HG03039 (cell line): ENCODE results near the gene DEFB132.
"Not testable (repeated sequence)": the region's sequence is repeated elsewhere in the genome, so short reads cannot be mapped to it uniquely, and the experiment has no call there.

Experiments
- ATAC-seq: cut with Tn5 transposase; IDR thresholded peaks from one replicate; pipeline ENCODE4 v1.9.1; 2021; ENCODE audit warnings: mild to moderate bottlenecking, moderate library complexity; ENCODE audit not compliant: unreplicated experiment

Gene DEFB132

GRCh38 chr20:257419-257818, at the start of gene DEFB132:
DEFB132 (plus strand) TSS chr20:257724; CDS start chr20:257779, 55 bp downstream.
- ATAC-seq: no peak

- no peak for ATAC-seq
Measured at GRCh38 chr20:208942-209566, 48.5 kb upstream of the DEFB132 start.

DNA sequence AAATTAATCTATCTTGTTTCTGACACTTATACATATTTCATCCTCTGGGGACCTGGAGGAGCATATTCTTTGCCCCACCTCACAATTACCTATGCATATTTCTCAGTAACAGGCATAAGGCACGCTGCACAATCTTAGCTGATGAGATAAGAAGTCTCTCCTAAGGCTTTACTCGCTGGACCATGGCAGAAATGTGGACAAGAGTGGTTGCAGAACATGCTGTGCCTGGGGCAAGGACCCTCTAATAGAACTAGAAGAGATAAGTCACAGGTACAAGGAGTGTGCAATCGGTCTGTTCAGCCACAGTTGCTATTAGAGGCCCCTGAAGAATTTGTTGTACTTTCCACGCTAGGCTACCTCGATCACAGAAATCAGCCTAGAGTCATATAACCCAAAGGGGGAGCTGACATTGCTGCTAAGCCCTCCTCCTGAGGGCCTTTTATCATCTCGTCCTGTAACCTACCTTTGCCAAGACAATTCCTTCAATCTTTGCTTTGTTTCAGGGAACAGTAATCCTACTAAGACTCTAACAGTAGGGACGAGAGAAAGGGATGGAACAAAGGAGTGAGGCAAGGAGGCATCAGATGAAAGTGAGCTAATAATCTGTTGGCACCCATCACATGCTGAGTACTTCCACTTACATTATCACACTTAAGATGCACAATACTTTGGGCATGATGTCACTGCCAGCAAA, 46.6 kb upstream of the DEFB132 start:
- ATAC-seq: no peak

GRCh38 chr20:214383-214782, 43.1 kb upstream of the DEFB132 start:
- no peak for ATAC-seq

DNA sequence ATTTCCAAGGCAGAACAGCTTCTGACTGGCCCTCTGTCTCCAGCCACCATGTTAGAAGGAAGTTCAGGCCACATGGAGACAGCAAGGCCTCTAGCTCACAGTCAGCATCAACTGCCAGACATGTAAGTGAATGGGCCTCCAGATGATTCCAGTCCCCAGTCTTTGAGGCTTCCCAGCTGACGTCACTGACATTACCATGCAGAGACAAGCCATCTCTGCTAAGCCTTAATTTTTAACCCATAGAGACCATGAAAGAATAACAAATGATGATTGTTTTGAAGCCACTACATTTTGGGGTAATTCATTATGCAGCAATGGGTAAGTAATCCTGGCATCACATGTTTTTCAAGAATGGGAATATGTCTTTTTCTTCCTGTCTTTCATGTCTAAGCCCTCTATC, 41.7 kb upstream of the DEFB132 start:
- no peak for ATAC-seq

DNA sequence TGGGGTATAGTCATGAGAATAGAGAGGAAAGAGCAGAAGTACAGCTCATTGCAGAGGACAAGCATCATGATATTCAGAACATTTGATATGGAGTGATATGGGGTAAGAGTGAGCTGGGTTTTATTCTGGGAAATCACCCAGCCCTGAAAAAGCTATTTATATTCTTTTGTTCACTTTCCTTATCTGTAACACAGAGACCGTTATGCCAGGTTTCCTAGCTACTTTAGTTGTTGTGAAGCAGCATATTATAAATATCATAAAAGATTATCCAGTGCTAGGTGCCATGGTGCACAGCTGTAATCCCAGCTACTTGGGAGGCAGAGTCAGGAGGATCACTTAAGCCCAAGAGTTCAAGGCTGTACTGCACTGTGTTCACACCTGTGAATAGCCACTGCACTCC, 40.3 kb upstream of the DEFB132 start:
- ATAC-seq: no peak

GRCh38 chr20:219290-220115, 38.0 kb upstream of the DEFB132 start:
- ATAC-seq: no peak

- no peak for ATAC-seq
Measured at GRCh38 chr20:221258-221830, 36.2 kb upstream of the DEFB132 start.

GRCh38 chr20:225879-226278, 31.6 kb upstream of the DEFB132 start:
- not testable (repeated sequence) for ATAC-seq

DNA sequence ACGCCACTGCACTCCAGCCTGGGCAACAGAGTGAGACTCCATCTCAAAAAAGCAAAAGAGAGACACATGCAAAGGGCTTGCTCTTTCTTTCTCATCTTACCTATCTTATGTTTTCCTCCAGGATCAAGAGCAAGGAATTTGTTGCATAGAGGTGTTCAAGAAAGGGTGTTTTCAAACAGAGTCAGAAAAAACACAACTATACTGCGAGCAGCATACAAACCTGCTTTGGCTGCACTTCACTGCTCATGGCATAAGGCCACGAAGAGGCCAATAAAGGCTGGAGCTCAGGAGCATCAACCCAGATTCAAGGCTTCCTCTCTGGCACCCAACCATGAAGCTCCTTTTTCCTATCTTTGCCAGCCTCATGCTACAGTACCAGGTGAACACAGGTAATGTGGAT, 30.6 kb upstream of the DEFB132 start, which contains the start of gene DEFB129:
Gene DEFB129, plus strand, starts transcription at position 301 of the 400 bp plus-strand sequence. Its CDS starts 31 bp downstream, at position 332.
- no peak for ATAC-seq

- no peak for ATAC-seq
Measured at GRCh38 chr20:227439-228105, 30.0 kb upstream of the DEFB132 start.

- no peak for ATAC-seq
Measured at GRCh38 chr20:235891-236290, 21.6 kb upstream of the DEFB132 start.

GRCh38 chr20:237489-237888, 20.0 kb upstream of the DEFB132 start:
- ATAC-seq: no peak

- no peak for ATAC-seq
Measured at GRCh38 chr20:237929-238328, 19.6 kb upstream of the DEFB132 start.

GRCh38 chr20:242905-243304, 14.6 kb upstream of the DEFB132 start:
- ATAC-seq: no peak

DNA sequence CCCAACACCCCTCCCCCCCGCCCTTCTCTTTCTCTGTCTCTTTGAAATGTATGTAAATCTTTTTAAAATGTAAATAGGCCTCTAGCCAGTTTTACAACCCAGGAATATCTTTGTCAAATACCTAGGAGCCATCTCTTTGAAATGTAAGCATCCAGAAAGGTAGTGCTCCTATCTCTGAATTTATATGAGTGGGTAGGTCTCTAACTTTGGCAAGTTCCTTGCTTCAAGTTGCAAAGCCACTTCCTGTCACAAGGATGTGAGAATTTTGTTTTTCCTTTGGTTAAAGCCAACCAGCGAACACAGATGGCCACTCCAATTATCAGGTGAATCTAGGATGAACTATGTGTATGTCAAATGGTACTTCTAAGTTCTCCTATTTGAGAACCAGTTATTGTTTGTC, 6.2 kb upstream of the DEFB132 start:
- no peak for ATAC-seq

DNA sequence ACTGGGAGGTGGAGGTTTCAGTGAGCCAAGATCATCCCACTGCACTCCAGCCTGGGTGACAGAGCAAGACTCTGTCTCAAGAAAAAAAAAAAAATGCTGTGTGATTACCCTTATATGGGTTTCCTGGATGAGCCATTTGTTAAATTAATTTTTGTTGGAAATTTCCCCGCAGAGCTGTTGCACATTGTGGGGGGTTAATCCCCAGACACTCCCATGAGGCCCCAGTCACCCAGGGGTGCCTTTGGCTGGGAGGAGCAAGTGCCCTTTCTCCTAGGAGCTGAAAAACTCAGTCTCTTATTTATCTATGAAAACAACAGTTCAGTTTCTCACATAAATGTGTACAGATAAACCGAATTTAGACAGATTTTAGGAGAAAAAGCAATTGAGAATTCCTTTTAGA, 4.7 kb upstream of the DEFB132 start:
- ATAC-seq: no peak

- not testable (repeated sequence) for ATAC-seq
Measured at GRCh38 chr20:253447-253846, 4.1 kb upstream of the DEFB132 start.

- ATAC-seq: no peak
Measured at GRCh38 chr20:258269-258858, 840 bp downstream of the DEFB132 start.

DNA sequence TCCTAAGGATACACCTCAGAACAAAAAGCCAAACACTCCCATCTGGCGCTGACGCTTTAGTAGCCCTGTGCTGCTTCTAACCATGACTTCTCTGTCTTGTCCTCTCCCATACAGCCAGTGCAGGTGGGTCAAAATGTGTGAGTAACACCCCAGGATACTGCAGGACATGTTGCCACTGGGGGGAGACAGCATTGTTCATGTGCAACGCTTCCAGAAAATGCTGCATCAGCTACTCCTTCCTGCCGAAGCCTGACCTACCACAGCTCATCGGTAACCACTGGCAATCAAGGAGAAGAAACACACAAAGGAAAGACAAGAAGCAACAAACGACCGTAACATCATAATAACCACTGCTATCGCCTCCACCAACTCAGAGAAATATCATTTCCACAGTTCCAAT, 1.4 kb downstream of the DEFB132 start:
- ATAC-seq: no peak
